Activated T-cell treated with anti-CD3 and anti-CD28 coated beads, Interleukin-2, amount 50 U/mL, for 24 hours (primary cell): ENCODE data around the gene RPS27L.

Experiments used
- DNase-seq: peaks from one replicate; pipeline ENCODE4 v3.0.0-alpha.2; 2020
- H3K27ac Mint-ChIP-seq: 2 replicates; pipeline ENCODE4 v1.8.0; 2020; ENCODE audit warnings: mild to moderate bottlenecking, mixed read lengths
- H3K27me3 Mint-ChIP-seq: 2 replicates; pipeline ENCODE4 v1.8.0; 2020; ENCODE audit warnings: mixed read lengths
- H3K36me3 Mint-ChIP-seq: 2 replicates; pipeline ENCODE4 v1.8.0; 2020; ENCODE audit warnings: low read depth, mixed read lengths
- H3K4me1 Mint-ChIP-seq: 2 replicates; pipeline ENCODE4 v1.8.0; 2020; ENCODE audit warnings: low read depth, mixed read lengths
- H3K4me3 Mint-ChIP-seq: 2 replicates; pipeline ENCODE4 v1.8.0; 2020; ENCODE audit warnings: mild to moderate bottlenecking, moderate library complexity, mixed read lengths
- H3K9me3 Mint-ChIP-seq: 2 replicates; pipeline ENCODE4 v1.8.0; 2020; ENCODE audit warnings: mixed read lengths

RPS27L gene

GRCh38 chr15:63169788-63170187, 12.5 kb upstream of the RPS27L start:
- Mint-ChIP-seq H3K4me1 (peaks cover 4% of the 10 kb centered on the region), H3K9me3 (no peaks in the 10 kb centered on the region), H3K27ac (no peak overlapping the region), H3K27me3 (no peaks in the 10 kb centered on the region), H3K4me3 (no peak overlapping the region), H3K36me3 (no peaks in the 10 kb centered on the region)
- no peak for DNase-seq

- Mint-ChIP-seq H3K27ac (no peak overlapping the region), H3K9me3 (no peaks in the 10 kb centered on the region), H3K4me3 (no peak overlapping the region), H3K36me3 (no peaks in the 10 kb centered on the region), H3K27me3 (no peaks in the 10 kb centered on the region), H3K4me1 (peaks cover 4% of the 10 kb centered on the region)
- no peak for DNase-seq
These were observed 8.9 kb upstream of the RPS27L start for GRCh38 chr15:63166219-63166618.

DNA sequence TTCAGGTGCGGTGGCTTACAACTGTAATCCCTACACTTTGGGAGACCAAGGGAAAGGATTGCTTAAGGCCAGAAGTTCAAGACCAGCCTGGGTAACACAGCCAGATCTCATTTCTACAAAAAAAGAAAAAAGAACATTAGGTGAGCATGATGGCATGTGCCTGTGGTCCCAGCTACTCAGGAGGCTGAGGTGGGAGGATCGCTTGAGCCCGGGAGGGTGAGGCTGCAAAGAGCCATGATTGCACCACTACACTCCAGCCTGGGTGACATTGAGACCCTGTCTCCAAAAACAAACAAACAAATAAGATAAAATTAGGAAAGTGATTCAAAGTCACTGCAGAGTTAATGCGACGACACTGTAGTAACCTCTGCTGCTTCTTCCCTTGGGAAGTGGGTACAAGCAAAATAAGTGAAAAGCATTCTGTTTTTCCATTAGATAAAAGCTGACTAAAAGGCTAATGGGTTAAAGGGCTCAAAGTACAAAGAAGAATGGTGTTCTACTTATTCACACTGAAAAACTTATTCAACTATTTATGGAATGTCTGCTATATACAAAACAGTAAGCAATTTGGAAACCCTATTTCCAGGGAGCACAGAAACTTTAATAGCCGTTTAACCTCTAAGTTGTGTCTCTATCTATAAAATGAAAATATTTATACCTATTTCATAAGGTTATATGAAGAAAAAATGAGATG, 8.0 kb upstream of the RPS27L start:
- H3K36me3 Mint-ChIP-seq: no peaks in the 10 kb centered on the region
- no peak overlapping the region for H3K27ac Mint-ChIP-seq
- peaks cover 4% of the 10 kb centered on the region for H3K4me1 Mint-ChIP-seq

DNA sequence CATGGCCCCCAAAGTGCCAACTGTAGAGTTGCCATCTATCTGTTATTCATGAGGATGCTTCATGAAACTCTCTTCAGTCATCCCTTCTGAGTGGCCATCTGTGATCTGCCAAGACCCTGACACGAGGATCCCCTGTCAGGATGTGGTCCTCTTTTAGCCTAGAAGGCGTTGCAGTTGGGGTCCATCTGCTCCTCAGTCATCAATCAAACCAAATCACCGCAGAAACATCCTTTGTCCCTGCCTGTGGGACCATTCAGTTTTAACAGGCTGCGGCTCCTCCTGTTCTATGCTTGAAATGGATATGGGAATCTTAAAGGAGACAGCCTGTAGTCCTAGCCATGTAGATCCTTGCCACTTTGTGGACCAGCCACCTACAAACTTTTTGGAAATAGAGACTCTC, 5.9 kb upstream of the RPS27L start:
- Mint-ChIP-seq H3K27ac (no peak overlapping the region), H3K4me1 (peaks cover 5% of the 10 kb centered on the region), H3K36me3 (no peaks in the 10 kb centered on the region), H3K27me3 (no peaks in the 10 kb centered on the region), H3K4me3 (no peak overlapping the region), H3K9me3 (no peaks in the 10 kb centered on the region)
- no peak for DNase-seq

More for the DNA sequence above, 8.0 kb upstream of the RPS27L start:
- Mint-ChIP-seq H3K27me3 (no peaks in the 10 kb centered on the region), H3K9me3 (no peaks in the 10 kb centered on the region), H3K4me3 (no peak overlapping the region)
- no peak for DNase-seq

GRCh38 chr15:63160638-63161037, 3.4 kb upstream of the RPS27L start:
- Mint-ChIP-seq H3K4me1 (peaks cover 13% of the 10 kb centered on the region), H3K4me3 (no peak overlapping the region), H3K36me3 (peaks cover 18% of the 10 kb centered on the region), H3K27ac (no peak overlapping the region), H3K9me3 (no peaks in the 10 kb centered on the region), H3K27me3 (no peaks in the 10 kb centered on the region)
- DNase-seq: no peak

DNA sequence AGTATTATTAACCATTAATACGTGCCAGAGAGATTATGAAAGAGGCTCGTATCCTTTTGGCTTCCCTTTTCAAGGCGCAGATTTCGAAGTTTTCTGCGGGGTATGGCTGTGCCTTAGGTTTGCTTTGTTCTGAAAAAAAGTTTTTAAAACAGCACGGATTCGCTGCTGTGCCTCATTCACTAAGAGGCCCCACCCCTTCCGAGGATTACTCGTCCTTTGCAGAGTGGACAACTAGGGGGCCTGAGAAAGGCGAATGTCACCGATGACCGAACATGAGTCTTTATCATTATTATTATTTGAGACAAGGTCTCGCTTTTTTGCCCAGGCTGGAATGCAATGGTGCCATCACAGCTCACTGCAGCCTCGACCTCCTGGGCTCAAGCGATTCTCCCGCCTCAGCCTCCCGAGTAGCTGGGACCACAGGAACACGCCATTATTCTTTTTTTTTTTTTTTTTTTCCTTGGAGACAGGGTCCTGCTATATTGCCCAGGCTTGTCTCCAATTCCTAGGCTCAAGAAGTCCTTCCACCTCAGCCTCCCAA, 684 bp upstream of the RPS27L start:
- Mint-ChIP-seq H3K27me3 (no peaks in the 10 kb centered on the region), H3K36me3 (peaks cover 37% of the 10 kb centered on the region)
- DNase-seq: no peak

DNA sequence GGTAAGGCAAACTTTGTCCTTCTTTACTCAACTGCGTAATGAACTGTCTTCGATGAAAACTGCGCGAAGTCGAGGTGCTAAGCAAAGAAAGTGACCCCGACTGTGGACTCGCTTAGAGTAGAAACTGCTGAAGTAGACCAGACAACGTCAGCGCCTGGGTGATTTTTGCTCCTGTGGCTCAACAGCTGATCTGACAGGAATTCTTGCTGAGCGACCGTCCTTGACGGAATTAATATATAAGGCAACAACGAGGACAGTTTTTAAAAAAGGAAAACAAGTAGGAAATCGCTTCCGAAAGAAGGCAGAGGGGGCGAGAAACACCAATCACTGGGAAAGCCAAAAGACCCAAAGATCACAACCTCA, 541 bp downstream of the RPS27L start:
- H3K4me3 Mint-ChIP-seq: peak overlapping the region; percentile 99
- peaks cover 44% of the 10 kb centered on the region for H3K36me3 Mint-ChIP-seq
- DNase-seq: peak; percentile 35
- H3K27ac Mint-ChIP-seq: peak overlapping the region; percentile 97
- no peaks in the 10 kb centered on the region for H3K9me3 Mint-ChIP-seq
- peaks cover 24% of the 10 kb centered on the region for H3K4me1 Mint-ChIP-seq
- H3K27me3 Mint-ChIP-seq: no peaks in the 10 kb centered on the region

More for the DNA sequence above, 684 bp upstream of the RPS27L start:
- Mint-ChIP-seq H3K4me1 (peaks cover 23% of the 10 kb centered on the region), H3K9me3 (no peaks in the 10 kb centered on the region), H3K4me3 (peak overlapping the region; percentile 99), H3K27ac (peak overlapping the region; percentile 92)

- Mint-ChIP-seq H3K27me3 (no peaks in the 10 kb centered on the region), H3K9me3 (no peaks in the 10 kb centered on the region), H3K4me3 (peak overlapping the region; percentile 99), H3K27ac (peak overlapping the region; percentile 97), H3K36me3 (peaks cover 49% of the 10 kb centered on the region), H3K4me1 (peaks cover 28% of the 10 kb centered on the region)
- no peak for DNase-seq
These were observed 1.1 kb downstream of the RPS27L start for GRCh38 chr15:63156086-63156710.

DNA sequence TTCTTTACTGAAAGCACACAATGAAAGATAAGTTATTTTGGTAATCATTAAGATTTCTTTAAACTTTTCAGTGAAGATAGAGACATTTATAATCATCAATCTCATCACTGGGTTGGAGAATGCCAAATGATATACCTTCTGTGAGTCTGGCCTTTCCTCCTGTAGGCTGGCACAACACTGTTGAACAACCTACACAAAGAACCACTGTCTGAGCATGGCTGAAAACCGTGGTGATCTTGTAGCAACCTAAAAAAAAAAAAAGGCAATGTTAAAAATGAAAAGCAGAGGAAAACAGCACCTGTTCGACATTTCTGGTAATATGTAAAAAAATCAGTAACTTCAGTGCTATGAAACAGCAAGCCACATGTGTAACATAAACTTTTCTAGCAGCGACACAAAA, 1.8 kb downstream of the RPS27L start:
- Mint-ChIP-seq H3K27ac (peak overlapping the region; percentile 47), H3K9me3 (no peaks in the 10 kb centered on the region), H3K36me3 (peaks cover 50% of the 10 kb centered on the region), H3K4me3 (peak overlapping the region; percentile 99), H3K27me3 (no peaks in the 10 kb centered on the region), H3K4me1 (peaks cover 28% of the 10 kb centered on the region)
- DNase-seq: no peak

DNA sequence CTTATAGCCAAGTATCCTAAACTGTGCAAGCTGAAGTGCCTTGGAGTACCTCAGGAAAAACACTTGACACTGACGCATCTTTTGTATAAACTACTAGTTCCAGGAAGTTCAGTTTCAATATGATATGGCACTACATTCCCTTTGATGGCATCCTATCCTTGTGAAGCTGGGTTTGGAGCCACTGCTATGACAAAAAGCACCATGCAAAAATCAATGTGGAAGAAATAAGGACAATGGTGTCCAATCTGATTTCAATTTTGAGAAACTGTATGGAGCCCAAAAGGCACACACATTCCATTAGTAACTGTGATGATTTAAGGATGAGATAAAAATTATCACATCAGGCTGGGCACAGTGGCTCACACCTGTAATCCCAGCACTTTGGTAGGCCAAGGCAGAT, 5.6 kb downstream of the RPS27L start:
- H3K27ac Mint-ChIP-seq: no peak overlapping the region
- H3K9me3 Mint-ChIP-seq: no peaks in the 10 kb centered on the region
- no peak for DNase-seq
- H3K27me3 Mint-ChIP-seq: no peaks in the 10 kb centered on the region
- no peak overlapping the region for H3K4me3 Mint-ChIP-seq
- H3K36me3 Mint-ChIP-seq: peaks cover 58% of the 10 kb centered on the region
- peaks cover 28% of the 10 kb centered on the region for H3K4me1 Mint-ChIP-seq

DNA sequence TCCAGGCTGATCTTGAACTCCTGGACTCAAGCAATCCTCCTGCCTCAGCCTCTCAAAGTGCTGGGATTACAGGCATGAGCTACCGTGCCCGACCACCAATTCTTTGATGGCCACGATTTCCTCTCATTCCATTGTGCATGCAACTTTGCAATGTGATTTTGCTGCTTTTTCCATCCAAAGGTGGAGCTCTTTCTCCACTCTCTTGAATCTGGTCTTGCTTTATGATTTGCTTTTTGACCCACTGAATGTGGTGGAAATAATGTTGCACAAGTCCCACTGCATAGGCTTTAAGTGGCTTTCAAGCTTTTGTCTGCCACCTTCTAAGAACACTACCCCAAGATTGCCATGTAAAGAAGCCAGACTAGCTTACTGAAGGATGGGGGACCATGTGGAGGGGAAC, 10.6 kb downstream of the RPS27L start:
- H3K4me1 Mint-ChIP-seq: peaks cover 9% of the 10 kb centered on the region
- H3K36me3 Mint-ChIP-seq: peaks cover 42% of the 10 kb centered on the region
- no peak overlapping the region for H3K4me3 Mint-ChIP-seq
- no peaks in the 10 kb centered on the region for H3K27me3 Mint-ChIP-seq
- DNase-seq: no peak
- no peaks in the 10 kb centered on the region for H3K9me3 Mint-ChIP-seq
- H3K27ac Mint-ChIP-seq: no peak overlapping the region

DNA sequence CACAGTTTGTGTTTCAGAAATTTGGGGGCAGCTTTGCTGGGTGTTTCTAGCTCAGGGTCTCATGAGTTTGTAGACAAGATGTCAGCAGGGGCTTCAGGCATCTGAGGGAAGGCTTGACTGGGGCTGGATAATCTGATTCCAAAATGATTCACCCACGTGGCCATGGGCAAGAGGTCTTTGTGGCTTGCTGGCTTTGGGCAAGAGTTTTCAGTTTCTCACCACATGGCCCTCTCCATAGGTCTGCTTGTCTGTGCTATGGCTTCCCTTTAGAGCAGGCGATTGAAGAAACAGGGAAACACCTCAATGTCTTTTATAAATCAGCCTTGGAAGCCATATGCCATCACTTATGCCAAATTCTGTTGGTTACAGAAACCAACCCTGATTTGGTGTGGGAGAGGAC, 11.9 kb downstream of the RPS27L start:
- H3K36me3 Mint-ChIP-seq: peaks cover 45% of the 10 kb centered on the region

DNA sequence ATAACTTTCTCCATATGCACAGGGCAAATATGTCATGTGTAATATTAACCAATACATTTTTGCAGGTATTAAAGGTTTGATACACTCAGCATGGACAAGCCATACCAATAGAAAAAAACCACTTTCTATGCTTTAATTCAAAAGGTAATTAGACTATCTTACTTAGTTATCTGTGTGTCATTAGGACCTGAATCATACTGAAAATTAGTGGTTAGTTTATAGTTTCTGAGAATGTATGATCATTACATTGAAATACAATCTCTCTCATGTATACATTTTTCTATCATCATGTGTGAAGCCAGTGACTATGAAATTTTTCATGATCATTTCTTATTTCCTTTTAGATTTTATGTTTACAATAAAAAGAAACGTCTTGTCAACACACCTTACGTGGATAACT, 16.3 kb downstream of the RPS27L start:
- Mint-ChIP-seq H3K4me3 (no peak overlapping the region), H3K9me3 (no peaks in the 10 kb centered on the region), H3K36me3 (peaks cover 34% of the 10 kb centered on the region), H3K4me1 (peaks cover 15% of the 10 kb centered on the region), H3K27ac (no peak overlapping the region), H3K27me3 (no peaks in the 10 kb centered on the region)
- no peak for DNase-seq

More for the DNA sequence above, 11.9 kb downstream of the RPS27L start:
- Mint-ChIP-seq H3K9me3 (no peaks in the 10 kb centered on the region), H3K27ac (no peak overlapping the region), H3K4me3 (no peak overlapping the region), H3K27me3 (no peaks in the 10 kb centered on the region), H3K4me1 (peaks cover 16% of the 10 kb centered on the region)
- DNase-seq: no peak

DNA sequence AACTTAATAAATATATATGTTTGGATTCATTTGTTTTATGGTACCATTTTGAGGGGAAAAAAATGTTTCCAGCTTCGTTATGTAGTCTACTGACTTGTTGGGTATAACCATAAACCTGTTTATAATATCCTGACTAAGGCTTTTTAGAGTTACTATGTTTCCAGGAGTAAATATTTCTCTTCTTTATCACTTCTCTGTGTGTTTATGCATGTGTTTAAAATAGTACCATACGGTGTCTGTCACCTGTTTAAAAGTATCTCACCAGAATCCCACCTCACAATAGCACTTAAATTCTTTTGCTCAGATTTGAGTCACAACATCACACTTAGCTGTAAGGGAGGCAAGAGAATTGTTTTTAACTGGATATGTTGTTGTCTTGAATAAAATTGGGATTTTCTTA, 20.5 kb downstream of the RPS27L start:
- Mint-ChIP-seq H3K27ac (no peak overlapping the region), H3K27me3 (no peaks in the 10 kb centered on the region), H3K9me3 (no peaks in the 10 kb centered on the region), H3K36me3 (peaks cover 33% of the 10 kb centered on the region), H3K4me3 (no peak overlapping the region), H3K4me1 (peaks cover 22% of the 10 kb centered on the region)
- no peak for DNase-seq

DNA sequence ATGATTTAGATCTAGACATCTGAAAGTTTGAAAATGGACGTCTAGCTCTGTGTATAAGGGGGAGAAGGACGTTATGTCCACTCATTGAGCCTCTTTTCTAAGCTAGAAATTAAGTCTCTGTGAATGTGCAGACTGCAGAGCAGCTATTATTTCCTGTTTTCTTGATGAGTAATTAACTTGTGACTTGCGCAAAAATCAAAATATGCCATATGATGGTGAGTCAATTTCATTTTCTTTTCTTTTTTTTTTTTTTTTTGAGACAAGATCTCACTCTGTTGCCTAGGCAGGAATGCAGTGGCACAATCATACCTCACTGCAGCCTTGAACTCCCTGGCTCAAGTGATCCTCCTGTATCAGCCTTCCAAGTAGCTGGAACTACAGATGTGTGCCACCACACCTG, 21.5 kb downstream of the RPS27L start:
- no peak for DNase-seq
- Mint-ChIP-seq H3K27me3 (no peaks in the 10 kb centered on the region), H3K4me3 (no peak overlapping the region), H3K36me3 (peaks cover 32% of the 10 kb centered on the region), H3K4me1 (peaks cover 14% of the 10 kb centered on the region), H3K27ac (no peak overlapping the region), H3K9me3 (no peaks in the 10 kb centered on the region)
